Astrocyte (in vitro differentiated cells and primary cell): ENCODE data around the gene NRIP1. TPM values are rescaled to one million over a fixed set of nuclear protein-coding genes. Genes with fewer than 3 reads are reported as not detected.

Experiments used
- DNase-seq: peaks from one replicate; pipeline ENCODE4 v3.0.0-alpha.2; 2010; ENCODE audit warnings: low read depth
- FAIRE-seq: peaks from 2 replicates; lab custom pipeline; 2011; peaks lifted over from hg19 to GRCh38; lab: Jason Lieb, UNC
- H2AFZ ChIP-seq: 2 replicates; pipeline ENCODE4 v1.6.0; 2012; ENCODE audit warnings: low read depth, low read length, inconsistent platforms
- H3K27ac ChIP-seq: 2 replicates; pipeline ENCODE4 v1.5.1; 2011; ENCODE audit warnings: low read depth, low read length, inconsistent platforms
- H3K27me3 ChIP-seq: 2 replicates; pipeline ENCODE4 v1.6.0; 2011; ENCODE audit warnings: low read length, inconsistent platforms; ENCODE audit not compliant: insufficient read depth
- H3K36me3 ChIP-seq: 2 replicates; pipeline ENCODE4 v1.5.1; 2011; ENCODE audit warnings: low read length, inconsistent platforms; ENCODE audit not compliant: insufficient read depth
- H3K4me1 ChIP-seq: 2 replicates; pipeline ENCODE4 v1.5.1; 2011; ENCODE audit warnings: low read length, inconsistent platforms; ENCODE audit not compliant: insufficient read depth
- H3K4me2 ChIP-seq: 2 replicates; pipeline ENCODE4 v1.6.0; 2012; ENCODE audit warnings: low read length, inconsistent platforms
- H3K4me3 ChIP-seq: 2 replicates; pipeline ENCODE4 v1.5.1; 2011; ENCODE audit warnings: low read depth, mild to moderate bottlenecking, low read length, inconsistent platforms; ENCODE audit not compliant: insufficient read depth
- H3K79me2 ChIP-seq: 2 replicates; pipeline ENCODE4 v1.6.0; 2012; ENCODE audit warnings: mild to moderate bottlenecking, low read length, inconsistent platforms; ENCODE audit not compliant: insufficient read depth
- H3K9ac ChIP-seq: 2 replicates; pipeline ENCODE4 v1.6.0; 2012; ENCODE audit warnings: mild to moderate bottlenecking, low read length, inconsistent platforms
- H3K9me3 ChIP-seq: 2 replicates; pipeline ENCODE4 v1.5.1; 2012; ENCODE audit warnings: low read depth, mild to moderate bottlenecking, low read length, inconsistent platforms; ENCODE audit not compliant: insufficient read depth
- H4K20me1 ChIP-seq: 2 replicates; pipeline ENCODE4 v1.6.0; 2012; ENCODE audit warnings: low read length, inconsistent platforms; ENCODE audit not compliant: insufficient read depth
- H3K27ac Mint-ChIP-seq: one replicate; pipeline ENCODE4 v1.8.0; 2021; ENCODE audit warnings: mild to moderate bottlenecking, mixed read lengths; ENCODE audit not compliant: unreplicated experiment
- H3K27me3 Mint-ChIP-seq: one replicate; pipeline ENCODE4 v1.8.0; 2021; ENCODE audit warnings: low read depth, mixed read lengths; ENCODE audit not compliant: unreplicated experiment
- H3K36me3 Mint-ChIP-seq: one replicate; pipeline ENCODE4 v1.8.0; 2021; ENCODE audit warnings: low read depth, mixed read lengths; ENCODE audit not compliant: unreplicated experiment
- H3K4me1 Mint-ChIP-seq: one replicate; pipeline ENCODE4 v1.8.0; 2021; ENCODE audit warnings: low read depth, mixed read lengths; ENCODE audit not compliant: unreplicated experiment
- H3K4me3 Mint-ChIP-seq: one replicate; pipeline ENCODE4 v1.8.0; 2021; ENCODE audit warnings: mild to moderate bottlenecking, moderate library complexity, mixed read lengths; ENCODE audit not compliant: unreplicated experiment
- H3K9me3 Mint-ChIP-seq: one replicate; pipeline ENCODE4 v1.8.0; 2021; ENCODE audit warnings: mild to moderate bottlenecking, mixed read lengths; ENCODE audit not compliant: unreplicated experiment
- EZH2 ChIP-seq: IDR thresholded peaks from 2 replicates; pipeline ENCODE4 v1.6.1; 2012; ENCODE audit warnings: mild to moderate bottlenecking, low read length, inconsistent platforms; ENCODE audit not compliant: insufficient read depth
- total RNA-seq: library from RNA; stranded (reverse); gene quantifications from 2 replicates; pipeline ENCODE4 v1.2.1, GENCODE V29; 2021
- TF ChIP-seq, protein P1 (sequence below): IDR thresholded peaks from 2 replicates; pipeline ENCODE4 v1.5.1; 2011; ENCODE audit warnings: low read depth, mild to moderate bottlenecking, inconsistent platforms, low read length, moderate library complexity; ENCODE audit not compliant: insufficient read depth

NRIP1 gene
- total RNA-seq, 1 donor from 2014 or later = 55.5 TPM

- no peaks in the 10 kb centered on the region for H3K27me3 Mint-ChIP-seq
- TF ChIP-seq, protein P1, sequence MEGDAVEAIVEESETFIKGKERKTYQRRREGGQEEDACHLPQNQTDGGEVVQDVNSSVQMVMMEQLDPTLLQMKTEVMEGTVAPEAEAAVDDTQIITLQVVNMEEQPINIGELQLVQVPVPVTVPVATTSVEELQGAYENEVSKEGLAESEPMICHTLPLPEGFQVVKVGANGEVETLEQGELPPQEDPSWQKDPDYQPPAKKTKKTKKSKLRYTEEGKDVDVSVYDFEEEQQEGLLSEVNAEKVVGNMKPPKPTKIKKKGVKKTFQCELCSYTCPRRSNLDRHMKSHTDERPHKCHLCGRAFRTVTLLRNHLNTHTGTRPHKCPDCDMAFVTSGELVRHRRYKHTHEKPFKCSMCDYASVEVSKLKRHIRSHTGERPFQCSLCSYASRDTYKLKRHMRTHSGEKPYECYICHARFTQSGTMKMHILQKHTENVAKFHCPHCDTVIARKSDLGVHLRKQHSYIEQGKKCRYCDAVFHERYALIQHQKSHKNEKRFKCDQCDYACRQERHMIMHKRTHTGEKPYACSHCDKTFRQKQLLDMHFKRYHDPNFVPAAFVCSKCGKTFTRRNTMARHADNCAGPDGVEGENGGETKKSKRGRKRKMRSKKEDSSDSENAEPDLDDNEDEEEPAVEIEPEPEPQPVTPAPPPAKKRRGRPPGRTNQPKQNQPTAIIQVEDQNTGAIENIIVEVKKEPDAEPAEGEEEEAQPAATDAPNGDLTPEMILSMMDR = no peak
- no peak for TF ChIP-seq EZH2
- DNase-seq (no peak), FAIRE-seq (no peak)
- Histone ChIP-seq H3K27me3 (no peaks in the 10 kb centered on the region), H3K4me3 (no peak overlapping the region), H3K9ac (no peak overlapping the region), H3K79me2 (peaks cover 93% of the 10 kb centered on the region), H4K20me1 (peaks cover 31% of the 10 kb centered on the region), H3K27ac (no peak overlapping the region), H3K36me3 (no peaks in the 10 kb centered on the region), H3K4me2 (no peak overlapping the region), H3K4me1 (peaks cover 14% of the 10 kb centered on the region), H2AFZ (no peak overlapping the region), H3K9me3 (no peaks in the 10 kb centered on the region)
- no peak overlapping the region for H3K4me3 Mint-ChIP-seq
- H3K4me1 Mint-ChIP-seq = peaks cover 50% of the 10 kb centered on the region
- no peak overlapping the region for H3K27ac Mint-ChIP-seq
- H3K9me3 Mint-ChIP-seq = no peaks in the 10 kb centered on the region
- peaks cover 16% of the 10 kb centered on the region for H3K36me3 Mint-ChIP-seq
These were observed 71.7 kb downstream of the NRIP1 start for GRCh38 chr21:14993115-14993514.

- Mint-ChIP-seq H3K4me3 (no peak overlapping the region), H3K27me3 (no peaks in the 10 kb centered on the region), H3K27ac (peak overlapping the region; percentile 26), H3K9me3 (no peaks in the 10 kb centered on the region), H3K4me1 (peaks cover 56% of the 10 kb centered on the region), H3K36me3 (peaks cover 16% of the 10 kb centered on the region)
- peak overlapping the region; percentile 6 for H3K4me2 ChIP-seq
- H3K79me2 ChIP-seq = peaks cover 92% of the 10 kb centered on the region
- peaks cover 41% of the 10 kb centered on the region for H4K20me1 ChIP-seq
- DNase-seq (no peak), FAIRE-seq (no peak)
- H3K4me1 ChIP-seq = peaks cover 14% of the 10 kb centered on the region
- no peaks in the 10 kb centered on the region for H3K9me3 ChIP-seq
- no peak overlapping the region for H3K9ac ChIP-seq
- no peak overlapping the region for H2AFZ ChIP-seq
- TF ChIP-seq, protein P1 = no peak
- TF ChIP-seq EZH2 = no peak
- H3K4me3 ChIP-seq = no peak overlapping the region
- H3K27ac ChIP-seq = no peak overlapping the region
- H3K27me3 ChIP-seq = no peaks in the 10 kb centered on the region
- H3K36me3 ChIP-seq = no peaks in the 10 kb centered on the region
These were observed 72.8 kb downstream of the NRIP1 start for GRCh38 chr21:14991957-14992356.

- H3K4me3 ChIP-seq = no peak overlapping the region
- H3K79me2 ChIP-seq = peaks cover 86% of the 10 kb centered on the region
- FAIRE-seq (peak; percentile 69), DNase-seq (peak; percentile 64)
- H3K4me3 Mint-ChIP-seq = no peak overlapping the region
- H3K36me3 ChIP-seq = peaks cover under 1% of the 10 kb centered on the region
- no peak overlapping the region for H3K27ac Mint-ChIP-seq
- no peak overlapping the region for H3K27ac ChIP-seq
- no peak for TF ChIP-seq EZH2
- TF ChIP-seq, protein P1 = no peak
- H3K9me3 ChIP-seq = no peaks in the 10 kb centered on the region
- H3K4me1 ChIP-seq = no peaks in the 10 kb centered on the region
- H2AFZ ChIP-seq = no peak overlapping the region
- no peak overlapping the region for H3K4me2 ChIP-seq
- H3K27me3 ChIP-seq = no peaks in the 10 kb centered on the region
- peaks cover 12% of the 10 kb centered on the region for H3K36me3 Mint-ChIP-seq
- H4K20me1 ChIP-seq = peaks cover 43% of the 10 kb centered on the region
- H3K4me1 Mint-ChIP-seq = peaks cover 42% of the 10 kb centered on the region
- H3K9me3 Mint-ChIP-seq = no peaks in the 10 kb centered on the region
- H3K27me3 Mint-ChIP-seq = no peaks in the 10 kb centered on the region
- H3K9ac ChIP-seq = no peak overlapping the region
These were observed 75.4 kb downstream of the NRIP1 start for GRCh38 chr21:14989359-14989758.
